GM12873 (cell line): ENCODE measurements around the gene POLR1D.

Experiments
- TF ChIP-seq, protein P1 (sequence below): IDR thresholded peaks from 2 replicates; pipeline ENCODE4 v1.5.1; 2012; ENCODE audit warnings: low read depth, mild to moderate bottlenecking, moderate library complexity, low read length, control low read depth; ENCODE audit not compliant: insufficient read depth; ENCODE audit errors: missing control alignments

The POLR1D gene

GRCh38 chr13:27600711-27601110, 21.0 kb upstream of the POLR1D start:
- TF ChIP-seq, protein P1, sequence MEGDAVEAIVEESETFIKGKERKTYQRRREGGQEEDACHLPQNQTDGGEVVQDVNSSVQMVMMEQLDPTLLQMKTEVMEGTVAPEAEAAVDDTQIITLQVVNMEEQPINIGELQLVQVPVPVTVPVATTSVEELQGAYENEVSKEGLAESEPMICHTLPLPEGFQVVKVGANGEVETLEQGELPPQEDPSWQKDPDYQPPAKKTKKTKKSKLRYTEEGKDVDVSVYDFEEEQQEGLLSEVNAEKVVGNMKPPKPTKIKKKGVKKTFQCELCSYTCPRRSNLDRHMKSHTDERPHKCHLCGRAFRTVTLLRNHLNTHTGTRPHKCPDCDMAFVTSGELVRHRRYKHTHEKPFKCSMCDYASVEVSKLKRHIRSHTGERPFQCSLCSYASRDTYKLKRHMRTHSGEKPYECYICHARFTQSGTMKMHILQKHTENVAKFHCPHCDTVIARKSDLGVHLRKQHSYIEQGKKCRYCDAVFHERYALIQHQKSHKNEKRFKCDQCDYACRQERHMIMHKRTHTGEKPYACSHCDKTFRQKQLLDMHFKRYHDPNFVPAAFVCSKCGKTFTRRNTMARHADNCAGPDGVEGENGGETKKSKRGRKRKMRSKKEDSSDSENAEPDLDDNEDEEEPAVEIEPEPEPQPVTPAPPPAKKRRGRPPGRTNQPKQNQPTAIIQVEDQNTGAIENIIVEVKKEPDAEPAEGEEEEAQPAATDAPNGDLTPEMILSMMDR = no peak

- TF ChIP-seq, protein P1 = no peak
These were observed 20.5 kb upstream of the POLR1D start for GRCh38 chr13:27601208-27601607.

DNA sequence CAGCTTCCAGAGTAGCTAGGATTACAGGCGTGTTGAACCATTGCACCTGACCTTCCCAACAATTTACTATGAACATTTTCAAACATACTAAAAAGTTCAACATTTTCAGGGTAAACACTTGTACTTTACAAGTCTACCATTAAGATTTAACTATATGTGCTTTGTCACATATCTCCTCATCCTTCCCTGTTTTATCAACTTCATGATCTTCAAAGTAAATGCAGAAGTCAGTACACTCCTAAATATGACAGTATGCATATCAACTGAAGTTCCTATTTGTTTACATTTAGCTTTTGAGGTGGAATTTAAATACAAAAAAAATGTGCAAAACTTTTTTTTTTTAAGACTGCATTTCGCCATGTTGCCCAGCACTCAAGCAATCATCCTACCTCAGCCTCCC, 19.9 kb upstream of the POLR1D start:
- TF ChIP-seq, protein P1 = no peak

DNA sequence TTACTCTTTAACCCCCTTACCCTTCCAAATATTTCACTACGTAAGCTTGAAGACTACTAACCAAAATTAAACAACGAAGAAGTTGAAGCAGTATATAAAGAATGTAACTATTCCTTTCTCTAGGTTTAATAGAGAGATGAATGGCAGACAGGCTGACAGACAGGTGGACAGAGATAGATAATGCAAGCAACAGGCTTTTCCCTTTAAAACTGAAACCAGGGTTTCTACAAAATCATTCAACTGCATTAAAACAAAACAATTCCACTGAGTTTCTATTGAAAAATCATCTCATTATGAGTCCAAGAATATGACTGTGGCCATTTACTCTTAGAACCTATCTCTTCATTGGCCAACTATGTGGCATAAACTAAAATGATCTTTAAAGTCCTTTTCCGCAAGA, 16.6 kb upstream of the POLR1D start:
- TF ChIP-seq, protein P1 = no peak

DNA sequence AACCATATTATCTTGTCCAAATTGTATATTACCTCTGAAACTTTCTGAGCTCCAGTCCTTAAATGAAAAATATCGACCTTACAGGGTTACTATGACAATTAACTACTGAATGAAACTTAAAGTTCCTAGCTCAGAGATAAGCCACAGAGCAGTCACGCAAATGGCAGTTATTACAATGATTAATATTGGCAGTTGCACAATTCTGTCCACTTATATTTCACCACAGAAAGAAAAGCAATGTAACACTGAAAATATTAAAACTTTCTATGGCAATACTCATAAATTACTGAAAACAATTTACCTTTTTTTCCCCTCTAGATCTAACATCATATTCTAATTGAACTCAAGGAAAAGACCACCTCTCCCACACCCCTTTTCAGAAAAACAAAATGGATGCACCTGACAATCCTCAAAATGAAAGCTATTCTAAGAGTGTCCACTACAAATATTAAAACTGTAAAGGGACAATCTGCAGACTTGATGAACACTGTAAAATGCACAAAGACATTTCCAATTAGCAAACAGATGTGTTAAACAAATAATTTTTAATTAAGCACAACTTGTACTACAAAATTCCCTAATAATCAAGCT, 16.0 kb upstream of the POLR1D start:
- TF ChIP-seq, protein P1 = no peak

- TF ChIP-seq, protein P1 = no peak
These were observed 14.6 kb upstream of the POLR1D start for GRCh38 chr13:27607125-27607524.

GRCh38 chr13:27613628-27614027, 8.1 kb upstream of the POLR1D start:
- TF ChIP-seq, protein P1 = no peak

GRCh38 chr13:27617881-27618321, 3.8 kb upstream of the POLR1D start:
- TF ChIP-seq, protein P1 = no peak
